ENCODE results near the gene DCP1A.
"Not testable (repeated sequence)": the region's sequence is repeated elsewhere in the genome, so short reads cannot be mapped to it uniquely, and the experiment has no call there.

Gene DCP1A

GRCh38 chr3:53263907-53264306 is 83.4 kb downstream of the DCP1A start:
- no peaks in the 10 kb centered on the region for H3K27me3 Mint-ChIP-seq
- H3K27ac Mint-ChIP-seq: no peak overlapping the region
- ATAC-seq: no peak
- H3K9me3 Mint-ChIP-seq: no peaks in the 10 kb centered on the region
- H3K4me3 Mint-ChIP-seq: no peak overlapping the region
- peaks cover 11% of the 10 kb centered on the region for H3K4me1 Mint-ChIP-seq
- no peaks in the 10 kb centered on the region for H3K36me3 Mint-ChIP-seq

- H3K4me1 Mint-ChIP-seq: peaks cover 11% of the 10 kb centered on the region
Observed at GRCh38 chr3:53261712-53262111, 85.6 kb downstream of the DCP1A start.

GRCh38 chr3:53260286-53260785 is 87.0 kb downstream of the DCP1A start:
- no peak for ATAC-seq
- Mint-ChIP-seq H3K4me1 (peaks cover 11% of the 10 kb centered on the region), H3K36me3 (no peaks in the 10 kb centered on the region), H3K9me3 (no peaks in the 10 kb centered on the region), H3K4me3 (no peak overlapping the region), H3K27ac (no peak overlapping the region), H3K27me3 (no peaks in the 10 kb centered on the region)

More at GRCh38 chr3:53261712-53262111, 85.6 kb downstream of the DCP1A start:
- Mint-ChIP-seq H3K36me3 (no peaks in the 10 kb centered on the region), H3K27ac (no peak overlapping the region), H3K9me3 (no peaks in the 10 kb centered on the region), H3K4me3 (no peak overlapping the region), H3K27me3 (no peaks in the 10 kb centered on the region)
- ATAC-seq: no peak

GRCh38 chr3:53259427-53260259 is 87.7 kb downstream of the DCP1A start:
- Mint-ChIP-seq H3K4me3 (no peak overlapping the region), H3K27ac (no peak overlapping the region), H3K9me3 (no peaks in the 10 kb centered on the region), H3K4me1 (peaks cover 15% of the 10 kb centered on the region), H3K36me3 (no peaks in the 10 kb centered on the region), H3K27me3 (no peaks in the 10 kb centered on the region)
- ATAC-seq: no peak

- H3K4me1 Mint-ChIP-seq: peaks cover 24% of the 10 kb centered on the region
- ATAC-seq: no peak
- H3K27ac Mint-ChIP-seq: no peak overlapping the region
- H3K36me3 Mint-ChIP-seq: no peaks in the 10 kb centered on the region
- H3K4me3 Mint-ChIP-seq: no peak overlapping the region
- no peaks in the 10 kb centered on the region for H3K27me3 Mint-ChIP-seq
- H3K9me3 Mint-ChIP-seq: no peaks in the 10 kb centered on the region
Observed at GRCh38 chr3:53258600-53259426, 88.5 kb downstream of the DCP1A start.

- no peaks in the 10 kb centered on the region for H3K36me3 Mint-ChIP-seq
- no peaks in the 10 kb centered on the region for H3K9me3 Mint-ChIP-seq
- no peaks in the 10 kb centered on the region for H3K27me3 Mint-ChIP-seq
- H3K4me1 Mint-ChIP-seq: peaks cover 34% of the 10 kb centered on the region
- no peak for ATAC-seq
- H3K4me3 Mint-ChIP-seq: no peak overlapping the region
- peak overlapping the region; percentile 34 for H3K27ac Mint-ChIP-seq
Observed at GRCh38 chr3:53257465-53257864, 89.9 kb downstream of the DCP1A start.

- no peak for ATAC-seq
- Mint-ChIP-seq H3K36me3 (no peaks in the 10 kb centered on the region), H3K27ac (peak overlapping the region; percentile 34), H3K4me1 (peaks cover 34% of the 10 kb centered on the region), H3K9me3 (no peaks in the 10 kb centered on the region), H3K4me3 (no peak overlapping the region), H3K27me3 (no peaks in the 10 kb centered on the region)
Observed at GRCh38 chr3:53256704-53257055, 90.7 kb downstream of the DCP1A start.

GRCh38 chr3:53255775-53256703 is 91.3 kb downstream of the DCP1A start, which contains the start of gene TKT:
TSS of gene TKT (minus strand) at chr3:53256022. CDS start at chr3:53255942, 80 bp downstream.
- H3K27ac Mint-ChIP-seq: peak within 1 kb of the TSS; percentile 83
- H3K27me3 Mint-ChIP-seq: no peaks in the 10 kb centered on the region
- H3K36me3 Mint-ChIP-seq: no peaks in the 10 kb centered on the region
- ATAC-seq: peak; percentile 89
- peaks cover 37% of the 10 kb centered on the region for H3K4me1 Mint-ChIP-seq
- peak within 1 kb of the TSS; percentile 92 for H3K4me3 Mint-ChIP-seq
- no peaks in the 10 kb centered on the region for H3K9me3 Mint-ChIP-seq

GRCh38 chr3:53255423-53255774 is 91.9 kb downstream of the DCP1A start:
- H3K4me3 Mint-ChIP-seq: peak overlapping the region; percentile 92
- H3K27ac Mint-ChIP-seq: peak overlapping the region; percentile 83
- ATAC-seq: peak; percentile 80
- peaks cover 44% of the 10 kb centered on the region for H3K4me1 Mint-ChIP-seq
- no peaks in the 10 kb centered on the region for H3K36me3 Mint-ChIP-seq
- no peaks in the 10 kb centered on the region for H3K9me3 Mint-ChIP-seq
- H3K27me3 Mint-ChIP-seq: no peaks in the 10 kb centered on the region

- no peaks in the 10 kb centered on the region for H3K36me3 Mint-ChIP-seq
- no peaks in the 10 kb centered on the region for H3K27me3 Mint-ChIP-seq
- H3K4me3 Mint-ChIP-seq: peak overlapping the region; percentile 92
- H3K9me3 Mint-ChIP-seq: no peaks in the 10 kb centered on the region
- peak; percentile 66 for ATAC-seq
- peak overlapping the region; percentile 83 for H3K27ac Mint-ChIP-seq
- H3K4me1 Mint-ChIP-seq: peaks cover 50% of the 10 kb centered on the region
Observed at GRCh38 chr3:53254509-53255422, 92.6 kb downstream of the DCP1A start.

GRCh38 chr3:53253707-53254508 is 93.4 kb downstream of the DCP1A start:
- peaks cover 58% of the 10 kb centered on the region for H3K4me1 Mint-ChIP-seq
- peak overlapping the region; percentile 92 for H3K4me3 Mint-ChIP-seq
- no peaks in the 10 kb centered on the region for H3K36me3 Mint-ChIP-seq
- H3K9me3 Mint-ChIP-seq: no peaks in the 10 kb centered on the region
- H3K27me3 Mint-ChIP-seq: no peaks in the 10 kb centered on the region
- H3K27ac Mint-ChIP-seq: peak overlapping the region; percentile 83
- ATAC-seq: no peak

- Mint-ChIP-seq H3K27ac (peak overlapping the region; percentile 83), H3K4me3 (peak overlapping the region; percentile 70), H3K4me1 (peaks cover 65% of the 10 kb centered on the region)
- H3K36me3 Mint-ChIP-seq, H3K9me3 Mint-ChIP-seq, ATAC-seq, H3K27me3 Mint-ChIP-seq: not testable (repeated sequence)
Observed at GRCh38 chr3:53252947-53253322, 94.4 kb downstream of the DCP1A start.

All from stimulated activated memory B cell treated with anti-CD40 and anti-IgM and Interleukin-4, amounts not matched to agents 10 μg/mL and 1 μg/mL and 100 μg/mL, for 72 hours (primary cell).